K562 (cell line): ENCODE data around the gene MARCKSL1. TPM values are rescaled to one million over a fixed set of nuclear protein-coding genes. Genes with fewer than 3 reads are reported as not detected.

Experiments used
- CREB3L1 ChIP-seq: fragments of 450-650 bp; IDR thresholded peaks from 2 replicates; pipeline ENCODE4 v1.6.1; 2014; ENCODE audit warnings: low read depth, mild to moderate bottlenecking, moderate library complexity, borderline replicate concordance
- HMGN3 ChIP-seq: IDR thresholded peaks from 2 replicates; pipeline ENCODE4 v1.6.1; 2011; ENCODE audit warnings: borderline replicate concordance, low read depth, mild to moderate bottlenecking, mixed read lengths, low read length; ENCODE audit not compliant: insufficient read length; ENCODE audit errors: extremely low read depth
- IRF1 ChIP-seq: sonication (generic); formaldehyde crosslinking; IDR thresholded peaks from 2 replicates; pipeline ENCODE4 v1.8.0; 2022; ENCODE audit warnings: missing genetic modification reagents, mild to moderate bottlenecking, borderline replicate concordance
- KLF6 ChIP-seq: fragments of 250-450 bp; sonication (Bioruptor Pico); IDR thresholded peaks from 2 replicates; pipeline ENCODE4 v1.4.0; 2020; ENCODE audit warnings: mild to moderate bottlenecking, moderate library complexity, borderline replicate concordance
- MGA ChIP-seq: fragments of 450-650 bp; IDR thresholded peaks from 2 replicates; pipeline ENCODE4 v1.6.1; 2016; ENCODE audit warnings: mild to moderate bottlenecking, moderate library complexity
- MTA1 ChIP-seq: fragments of 450-650 bp; IDR thresholded peaks from 2 replicates; pipeline ENCODE4 v1.6.1; 2017; ENCODE audit warnings: borderline replicate concordance
- NCOA1 ChIP-seq: fragments of 450-650 bp; IDR thresholded peaks from 2 replicates; pipeline ENCODE4 v1.6.1; 2016; ENCODE audit warnings: low read depth
- SETDB1 ChIP-seq: IDR thresholded peaks from one replicate; pipeline ENCODE4 v1.6.1; 2012; ENCODE audit warnings: low read length, control low read depth, inconsistent platforms
- ZNF347 ChIP-seq: fragments of 450-650 bp; formaldehyde crosslinking; IDR thresholded peaks from 2 replicates; pipeline ENCODE4 v1.4.0; 2020; ENCODE audit warnings: low read depth, mild to moderate bottlenecking, moderate library complexity
- ZNF444 ChIP-seq: fragments of 250-450 bp; sonication (Bioruptor Pico); IDR thresholded peaks from 2 replicates; pipeline ENCODE4 v1.4.0; 2020; ENCODE audit warnings: mild to moderate bottlenecking, moderate library complexity
- ZNF717 ChIP-seq: fragments of 250-450 bp; sonication (Bioruptor Pico); IDR thresholded peaks from 2 replicates; pipeline ENCODE4 v1.5.0; 2021
- polyA plus RNA-seq, 8 experiments: library from polyadenylated mRNA; depleted of rRNA in 4 of 8; stranded (reverse) in 5 of 8; unstranded in 3 of 8; fragments of >200 nt; fragmentation: Nextera tagmentation in 2 of 8; fragmentation: Illumina TruSeq in 1 of 8; extraction: Ambion mirVana in 2 of 8; extraction: Trizol in 1 of 8; gene quantifications; 2 replicates each; pipeline versions ENCODE4 v1.2.1 to v1.2.3, GENCODE V29; 2011 to 2014; ENCODE audit warnings: inconsistent platforms in 1 of 8, missing spikeins in 1 of 8
- total RNA-seq, 7 experiments: library from RNA; depleted of rRNA in 6 of 7; stranded (reverse); fragments of >200 nt in 6 of 7; fragmentation: Illumina TruSeq in 2 of 7; extraction: Trizol in 2 of 7; gene quantifications; 2 replicates each; pipeline versions ENCODE4 v1.2.1 to v1.2.3, GENCODE V29; 2011 to 2021; ENCODE audit warnings: low replicate concordance in 1 of 7
- TF ChIP-seq, protein P1 (sequence below): fragments of 450-650 bp; IDR thresholded peaks from 2 replicates; pipeline ENCODE4 v1.6.1; 2016; ENCODE audit warnings: borderline replicate concordance

Gene MARCKSL1
- total and polyA plus RNA-seq, 9 of the 15 experiments (the other 6 are each of a cell fraction or from before 2014, with no cell fraction given) = 14.7 to 325 (median 155) TPM

- TF ChIP-seq MGA (no peak), ZNF347 (CRISPR knock-in tag) (no peak), NCOA1 (no peak), CREB3L1 (no peak), ZNF717 (CRISPR knock-in tag) (no peak), MTA1 (no peak), IRF1 (CRISPR knock-in tag) (no peak), HMGN3 (no peak), ZNF444 (no peak), SETDB1 (no peak), KLF6 (CRISPR knock-in tag) (no peak)
- TF ChIP-seq, protein P1, sequence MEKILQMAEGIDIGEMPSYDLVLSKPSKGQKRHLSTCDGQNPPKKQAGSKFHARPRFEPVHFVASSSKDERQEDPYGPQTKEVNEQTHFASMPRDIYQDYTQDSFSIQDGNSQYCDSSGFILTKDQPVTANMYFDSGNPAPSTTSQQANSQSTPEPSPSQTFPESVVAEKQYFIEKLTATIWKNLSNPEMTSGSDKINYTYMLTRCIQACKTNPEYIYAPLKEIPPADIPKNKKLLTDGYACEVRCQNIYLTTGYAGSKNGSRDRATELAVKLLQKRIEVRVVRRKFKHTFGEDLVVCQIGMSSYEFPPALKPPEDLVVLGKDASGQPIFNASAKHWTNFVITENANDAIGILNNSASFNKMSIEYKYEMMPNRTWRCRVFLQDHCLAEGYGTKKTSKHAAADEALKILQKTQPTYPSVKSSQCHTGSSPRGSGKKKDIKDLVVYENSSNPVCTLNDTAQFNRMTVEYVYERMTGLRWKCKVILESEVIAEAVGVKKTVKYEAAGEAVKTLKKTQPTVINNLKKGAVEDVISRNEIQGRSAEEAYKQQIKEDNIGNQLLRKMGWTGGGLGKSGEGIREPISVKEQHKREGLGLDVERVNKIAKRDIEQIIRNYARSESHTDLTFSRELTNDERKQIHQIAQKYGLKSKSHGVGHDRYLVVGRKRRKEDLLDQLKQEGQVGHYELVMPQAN = no peak
Measured at GRCh38 chr1:32286763-32287162, 49.3 kb downstream of the MARCKSL1 start (continued).
